K562 (cell line): ENCODE results near the gene ZSCAN22. TPM values are rescaled to one million over a fixed set of nuclear protein-coding genes. Genes with fewer than 3 reads are reported as not detected.

Experiments used
- ASH1L ChIP-seq: fragments of 450-650 bp; IDR thresholded peaks from 2 replicates; pipeline ENCODE4 v1.6.1; 2018; ENCODE audit warnings: borderline replicate concordance, mild to moderate bottlenecking, low read depth; ENCODE audit not compliant: partially characterized antibody
- CHAMP1 ChIP-seq: fragments of 450-650 bp; IDR thresholded peaks from 2 replicates; pipeline ENCODE4 v1.6.1; 2016; ENCODE audit warnings: mild to moderate bottlenecking
- CREB3L1 ChIP-seq: fragments of 450-650 bp; IDR thresholded peaks from 2 replicates; pipeline ENCODE4 v1.6.1; 2014; ENCODE audit warnings: low read depth, mild to moderate bottlenecking, moderate library complexity, borderline replicate concordance
- FOXP4 ChIP-seq: sonication (generic); formaldehyde crosslinking; IDR thresholded peaks from 2 replicates; pipeline ENCODE4 v1.8.0; 2022; ENCODE audit warnings: mild to moderate bottlenecking, missing genetic modification reagents, borderline replicate concordance
- HLTF ChIP-seq: fragments of 450-650 bp; IDR thresholded peaks from 2 replicates; pipeline ENCODE4 v1.6.1; 2016
- MIER1 ChIP-seq: fragments of 450-650 bp; IDR thresholded peaks from 2 replicates; pipeline ENCODE4 v1.6.1; 2016; ENCODE audit warnings: antibody characterized with exemption, mild to moderate bottlenecking, low read depth
- NCOA1 ChIP-seq: fragments of 450-650 bp; IDR thresholded peaks from 2 replicates; pipeline ENCODE4 v1.6.1; 2016; ENCODE audit warnings: low read depth
- NEUROD1 ChIP-seq: fragments of 150-350 bp; IDR thresholded peaks from 2 replicates; pipeline ENCODE4 v1.6.1; 2014; ENCODE audit warnings: borderline replicate concordance, low read length, low read depth; ENCODE audit not compliant: partially characterized antibody
- POLR3G ChIP-seq: IDR thresholded peaks from 2 replicates; pipeline ENCODE4 v1.6.1; 2011; ENCODE audit not compliant: insufficient read length, insufficient replicate concordance; ENCODE audit errors: extremely low read depth
- SAFB2 ChIP-seq: fragments of 200-400 bp; formaldehyde crosslinking; IDR thresholded peaks from 2 replicates; pipeline ENCODE4 v1.6.1; 2018; ENCODE audit warnings: borderline replicate concordance, low read length, low read depth, moderate library complexity; ENCODE audit not compliant: severe bottlenecking
- STAG1 ChIP-seq: sonication (generic); formaldehyde crosslinking; IDR thresholded peaks from 2 replicates; pipeline ENCODE4 v1.5.0; 2020; ENCODE audit warnings: missing genetic modification reagents, borderline replicate concordance
- TCF3 ChIP-seq: sonication (generic); formaldehyde crosslinking; IDR thresholded peaks from 2 replicates; pipeline ENCODE4 v1.4.0; 2020; ENCODE audit warnings: mild to moderate bottlenecking, missing genetic modification reagents
- ZNF134 ChIP-seq: fragments of 250-450 bp; sonication (Bioruptor Pico); conservative IDR thresholded peaks from 2 replicates; pipeline ENCODE4 v1.4.0; 2020
- ZNF174 ChIP-seq: fragments of 250-450 bp; sonication (Bioruptor Pico); IDR thresholded peaks from 2 replicates; pipeline ENCODE4 v1.4.0; 2020; ENCODE audit warnings: mild to moderate bottlenecking
- polyA plus RNA-seq, 8 experiments: library from polyadenylated mRNA; depleted of rRNA in 4 of 8; stranded (reverse) in 5 of 8; unstranded in 3 of 8; fragments of >200 nt; fragmentation: Nextera tagmentation in 2 of 8; fragmentation: Illumina TruSeq in 1 of 8; extraction: Ambion mirVana in 2 of 8; extraction: Trizol in 1 of 8; gene quantifications; 2 replicates each; pipeline versions ENCODE4 v1.2.1 to v1.2.3, GENCODE V29; 2011 to 2014; ENCODE audit warnings: inconsistent platforms in 1 of 8, missing spikeins in 1 of 8
- total RNA-seq, 7 experiments: library from RNA; depleted of rRNA in 6 of 7; stranded (reverse); fragments of >200 nt in 6 of 7; fragmentation: Illumina TruSeq in 2 of 7; extraction: Trizol in 2 of 7; gene quantifications; 2 replicates each; pipeline versions ENCODE4 v1.2.1 to v1.2.3, GENCODE V29; 2011 to 2021; ENCODE audit warnings: low replicate concordance in 1 of 7
- TF ChIP-seq, protein P1 (sequence below): sonication (generic); formaldehyde crosslinking; IDR thresholded peaks from 2 replicates; pipeline ENCODE4 v1.8.0; 2022; ENCODE audit warnings: mild to moderate bottlenecking, missing genetic modification reagents
- TF ChIP-seq, protein P2 (sequence below): IDR thresholded peaks from 2 replicates; pipeline ENCODE4 v1.6.1; 2011; ENCODE audit not compliant: insufficient read length; ENCODE audit errors: extremely low read depth

The ZSCAN22 gene
- total and polyA plus RNA-seq, 9 of the 15 experiments (the other 6 are each of a cell fraction or from before 2014, with no cell fraction given), result 0.98 to 5.3 (median 3.0) TPM

- TF ChIP-seq MIER1, result no peak
- TF ChIP-seq NEUROD1, result peak; percentile 92
- TF ChIP-seq ZNF134 (CRISPR knock-in tag), result no peak
- no peak for TF ChIP-seq POLR3G
- TF ChIP-seq TCF3 (CRISPR knock-in tag), result no peak
- TF ChIP-seq, protein P1, sequence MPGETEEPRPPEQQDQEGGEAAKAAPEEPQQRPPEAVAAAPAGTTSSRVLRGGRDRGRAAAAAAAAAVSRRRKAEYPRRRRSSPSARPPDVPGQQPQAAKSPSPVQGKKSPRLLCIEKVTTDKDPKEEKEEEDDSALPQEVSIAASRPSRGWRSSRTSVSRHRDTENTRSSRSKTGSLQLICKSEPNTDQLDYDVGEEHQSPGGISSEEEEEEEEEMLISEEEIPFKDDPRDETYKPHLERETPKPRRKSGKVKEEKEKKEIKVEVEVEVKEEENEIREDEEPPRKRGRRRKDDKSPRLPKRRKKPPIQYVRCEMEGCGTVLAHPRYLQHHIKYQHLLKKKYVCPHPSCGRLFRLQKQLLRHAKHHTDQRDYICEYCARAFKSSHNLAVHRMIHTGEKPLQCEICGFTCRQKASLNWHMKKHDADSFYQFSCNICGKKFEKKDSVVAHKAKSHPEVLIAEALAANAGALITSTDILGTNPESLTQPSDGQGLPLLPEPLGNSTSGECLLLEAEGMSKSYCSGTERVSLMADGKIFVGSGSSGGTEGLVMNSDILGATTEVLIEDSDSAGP, result no peak
- no peak for TF ChIP-seq CHAMP1
- TF ChIP-seq SAFB2, result no peak
- TF ChIP-seq ZNF174 (CRISPR knock-in tag), result no peak
- TF ChIP-seq STAG1 (CRISPR knock-in tag), result no peak
- TF ChIP-seq HLTF, result no peak
- TF ChIP-seq ASH1L, result peak; percentile 96
- peak; percentile 88; the same call in 1 of the 2 replicates for TF ChIP-seq CREB3L1
- TF ChIP-seq FOXP4 (CRISPR knock-in tag), result peak; percentile 22; the same call in 1 of the 2 replicates
- TF ChIP-seq NCOA1, result no peak
- TF ChIP-seq, protein P2, sequence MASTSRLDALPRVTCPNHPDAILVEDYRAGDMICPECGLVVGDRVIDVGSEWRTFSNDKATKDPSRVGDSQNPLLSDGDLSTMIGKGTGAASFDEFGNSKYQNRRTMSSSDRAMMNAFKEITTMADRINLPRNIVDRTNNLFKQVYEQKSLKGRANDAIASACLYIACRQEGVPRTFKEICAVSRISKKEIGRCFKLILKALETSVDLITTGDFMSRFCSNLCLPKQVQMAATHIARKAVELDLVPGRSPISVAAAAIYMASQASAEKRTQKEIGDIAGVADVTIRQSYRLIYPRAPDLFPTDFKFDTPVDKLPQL, result no peak
Observed at GRCh38 chr19:58278541-58279041, 48.2 kb upstream of the ZSCAN22 start, which contains the start of gene ZNF8 (continued).
